Measurements from ENCODE around the gene PRDM10. TPM values are rescaled to one million over a fixed set of nuclear protein-coding genes. Genes with fewer than 3 reads are reported as not detected.
A peak's percentile ranks its signal among the peaks of the same experiment; 100 is the strongest.
"Not testable (repeated sequence)": the region's sequence is repeated elsewhere in the genome, so short reads cannot be mapped to it uniquely, and the experiment has no call there.

PRDM10 gene
- total RNA-seq, 1 experiment from 2014 or later: 9.2 TPM

GRCh38 chr11:130022799-130023198 lies 20.2 kb upstream of the PRDM10 start:
- TF ChIP-seq JUND (IDR thresholded peaks at IDR 0.05) (no peak), EZH2 (IDR thresholded peaks at IDR 0.05) (no peak), POLR2AphosphoS5 (IDR thresholded peaks at IDR 0.05; ENCODE audit: low read depth, low read length) (no peak), POLR2A (IDR thresholded peaks at IDR 0.05; ENCODE audit: borderline replicate concordance, extremely low read depth, insufficient read depth, insufficient read length) (no peak)
- Histone ChIP-seq H3K27ac (ENCODE audit: low read depth, low read length) (no peak overlapping the region), H2AFZ (ENCODE audit: low read depth, low read length, poor library complexity, severe bottlenecking) (no peak overlapping the region), H3K36me3 (ENCODE audit: control insufficient read depth in 1 of 2, insufficient read depth in 2 of 2, low read length in 2 of 2) (no peaks in the 10 kb centered on the region), H4K20me1 (ENCODE audit: insufficient read depth) (no peaks in the 10 kb centered on the region), H3K9me2 (ENCODE audit: insufficient read depth) (no peaks in the 10 kb centered on the region), H3K9me3 (ENCODE audit: control insufficient read depth in 1 of 2, insufficient read depth in 1 of 2, low read depth in 1 of 2, low read length in 2 of 2) (no peaks in the 10 kb centered on the region), H3K27me3 (ENCODE audit: insufficient read depth, low read length) (no peaks in the 10 kb centered on the region), H3K79me2 (ENCODE audit: insufficient read depth, low read length) (no peaks in the 10 kb centered on the region), H3K4me3 (replicated peaks in 1 of 2; ENCODE audit: low read depth in 1 of 2, low read length in 2 of 2) (peak overlapping the region in 1 of 2 experiments; percentile 12; a peak in 1 of 4 replicates), H3K9ac (ENCODE audit: low read length) (no peak overlapping the region), H3K4me1 (ENCODE audit: control insufficient read depth in 1 of 2, insufficient read depth in 2 of 2, low read length in 2 of 2) (peaks cover 8 to 19% of the 10 kb centered on the region in 2 experiments), H3K4me2 (ENCODE audit: low read length) (peak overlapping the region; percentile 69)
- ChIA-PET CTCF (no interaction called here), RAD21 (ENCODE audit: low non-redundant PET in 1 of 2, low total read pairs in 2 of 2, uncharacterized antibody in 2 of 2, unreplicated experiment in 2 of 2) (no interaction called here), POLR2A (no interaction called here)
- DNase-seq (ENCODE audit: low read depth, low spot score) (no peak), ATAC-seq (peak; percentile 72)
- intact Hi-C loops (cut with micrococcal nuclease): no loop called here
- no TSS peak for BruUV-seq (replicated peaks)

- intact Hi-C loops (cut with micrococcal nuclease); CTCF ChIA-PET; ATAC-seq: not testable (repeated sequence)
Observed at GRCh38 chr11:130021606-130022005, 19.0 kb upstream of the PRDM10 start.

GRCh38 chr11:130020323-130020722 lies 17.7 kb upstream of the PRDM10 start:
- H3K27me3 ChIP-seq (ENCODE audit: insufficient read depth, low read length): no peaks in the 10 kb centered on the region
- H3K9me3 ChIP-seq (ENCODE audit: control insufficient read depth in 1 of 2, insufficient read depth in 1 of 2, low read depth in 1 of 2, low read length in 2 of 2): no peaks in the 10 kb centered on the region
- ChIA-PET RAD21 (ENCODE audit: low non-redundant PET in 1 of 2, low total read pairs in 2 of 2, uncharacterized antibody in 2 of 2, unreplicated experiment in 2 of 2) (no interaction called here), CTCF (no interaction called here), POLR2A (no interaction called here)
- no peaks in the 10 kb centered on the region for H3K36me3 ChIP-seq (ENCODE audit: control insufficient read depth in 1 of 2, insufficient read depth in 2 of 2, low read length in 2 of 2)
- no peak overlapping the region for H3K4me3 ChIP-seq (replicated peaks in 1 of 2; ENCODE audit: low read depth in 1 of 2, low read length in 2 of 2)
- H3K4me1 ChIP-seq (ENCODE audit: control insufficient read depth in 1 of 2, insufficient read depth in 2 of 2, low read length in 2 of 2): peaks cover 8 to 19% of the 10 kb centered on the region in 2 experiments
- ATAC-seq (no peak), DNase-seq (ENCODE audit: low read depth, low spot score) (no peak)
- intact Hi-C loops (cut with micrococcal nuclease): no loop called here
- H3K27ac ChIP-seq (ENCODE audit: low read depth, low read length): no peak overlapping the region
- no peaks in the 10 kb centered on the region for H4K20me1 ChIP-seq (ENCODE audit: insufficient read depth)
- no peak overlapping the region for H3K4me2 ChIP-seq (ENCODE audit: low read length)
- H3K79me2 ChIP-seq (ENCODE audit: insufficient read depth, low read length): no peaks in the 10 kb centered on the region
- no TSS peak for BruUV-seq (replicated peaks)
- no peak overlapping the region for H3K9ac ChIP-seq (ENCODE audit: low read length)
- H2AFZ ChIP-seq (ENCODE audit: low read depth, low read length, poor library complexity, severe bottlenecking): no peak overlapping the region
- no peaks in the 10 kb centered on the region for H3K9me2 ChIP-seq (ENCODE audit: insufficient read depth)
- TF ChIP-seq RAD21 (IDR thresholded peaks at IDR 0.05; ENCODE audit: low read depth): no peak
- no peak for TF ChIP-seq ZFX (IDR thresholded peaks at IDR 0.05)
- no peak for TF ChIP-seq SP1 (IDR thresholded peaks at IDR 0.05; ENCODE audit: low read depth)
- TF ChIP-seq POLR2AphosphoS5 (IDR thresholded peaks at IDR 0.05; ENCODE audit: low read depth, low read length): no peak
- no peak for TF ChIP-seq ELF1 (IDR thresholded peaks at IDR 0.05; ENCODE audit: borderline replicate concordance, low read depth)
- no peak for TF ChIP-seq JUND (IDR thresholded peaks at IDR 0.05)
- TF ChIP-seq ZNF274 (IDR thresholded peaks at IDR 0.05; ENCODE audit: low read depth, low read length): no peak
- TF ChIP-seq SRF (IDR thresholded peaks at IDR 0.05; ENCODE audit: low read depth): no peak
- no peak for TF ChIP-seq REST (IDR thresholded peaks at IDR 0.05; ENCODE audit: low read depth)
- no peak for TF ChIP-seq EZH2phosphoT487 (IDR thresholded peaks at IDR 0.05; ENCODE audit: borderline replicate concordance)
- no peak for TF ChIP-seq SIN3A (IDR thresholded peaks at IDR 0.05; ENCODE audit: low read depth)

More at GRCh38 chr11:130021606-130022005, 19.0 kb upstream of the PRDM10 start:
- H3K9ac ChIP-seq (ENCODE audit: low read length); H3K4me3 ChIP-seq (replicated peaks in 1 of 2; ENCODE audit: low read depth in 1 of 2, low read length in 2 of 2); H3K36me3 ChIP-seq (ENCODE audit: control insufficient read depth in 1 of 2, insufficient read depth in 2 of 2, low read length in 2 of 2); H2AFZ ChIP-seq (ENCODE audit: low read depth, low read length, poor library complexity, severe bottlenecking); H4K20me1 ChIP-seq (ENCODE audit: insufficient read depth); H3K4me2 ChIP-seq (ENCODE audit: low read length); H3K27me3 ChIP-seq (ENCODE audit: insufficient read depth, low read length); POLR2A ChIA-PET; H3K27ac ChIP-seq (ENCODE audit: low read depth, low read length); DNase-seq (ENCODE audit: low read depth, low spot score); H3K9me2 ChIP-seq (ENCODE audit: insufficient read depth); H3K79me2 ChIP-seq (ENCODE audit: insufficient read depth, low read length); BruUV-seq (replicated peaks); RAD21 ChIA-PET (ENCODE audit: low non-redundant PET in 1 of 2, low total read pairs in 2 of 2, uncharacterized antibody in 2 of 2, unreplicated experiment in 2 of 2); H3K9me3 ChIP-seq (ENCODE audit: control insufficient read depth in 1 of 2, insufficient read depth in 1 of 2, low read depth in 1 of 2, low read length in 2 of 2): not testable (repeated sequence)
- H3K4me1 ChIP-seq (ENCODE audit: control insufficient read depth in 1 of 2, insufficient read depth in 2 of 2, low read length in 2 of 2): peaks cover 8 to 19% of the 10 kb centered on the region in 2 experiments
